Measurements from ENCODE around the gene NIT1. TPM values are rescaled to one million over a fixed set of nuclear protein-coding genes. Genes with fewer than 3 reads are reported as not detected.
A peak's percentile ranks its signal among the peaks of the same experiment; 100 is the strongest.

The NIT1 gene
- total RNA-seq, 2 donors from 2014 or later, result 51.0 to 65.1 TPM

DNA sequence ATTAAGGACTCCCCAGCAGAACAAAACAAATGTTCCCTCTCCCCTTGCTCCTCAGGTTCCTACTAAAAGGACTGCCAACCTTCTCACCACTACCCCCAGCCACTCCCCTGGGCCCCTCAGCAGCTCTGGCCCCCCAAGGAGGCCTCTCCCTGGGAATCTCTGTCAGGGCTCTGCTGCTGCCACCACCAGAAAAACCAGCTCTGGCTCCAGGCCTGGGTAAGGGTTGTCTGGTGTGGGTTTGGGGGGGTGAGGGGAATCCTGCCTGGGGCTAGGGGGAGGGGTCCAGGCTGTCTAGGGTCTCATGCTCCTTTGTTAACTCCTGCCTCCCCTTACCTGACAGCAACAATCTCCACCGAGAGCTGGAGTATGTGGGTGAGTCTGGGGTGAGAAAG lies 33.3 kb upstream of the NIT1 start:
- Mint-ChIP-seq H3K4me1 (peaks cover 30% of the 10 kb centered on the region), H3K9me3 (no peaks in the 10 kb centered on the region), H3K4me3 (no peak overlapping the region), H3K27me3 (ENCODE audit: insufficient read depth) (peaks cover 2% of the 10 kb centered on the region), H3K27ac (peak overlapping the region; percentile 80), H3K36me3 (ENCODE audit: low read depth) (no peaks in the 10 kb centered on the region)
- no peaks in the 10 kb centered on the region for H3K9me3 ChIP-seq (ENCODE audit: control insufficient read depth, low read length)
- no peak for DNase-seq
- WGBS, 2 experiments (ENCODE audit: insufficient coverage in 1 of 2, insufficient read length in 1 of 2), result no CpG with 5 or more reads among the region's 1 CpG
- no peak overlapping the region for H3K4me3 ChIP-seq (ENCODE audit: low read length)
- H3K27me3 ChIP-seq (ENCODE audit: control insufficient read depth, insufficient read depth, low read length, poor library complexity, severe bottlenecking), result no peaks in the 10 kb centered on the region
- peaks cover 6% of the 10 kb centered on the region for H3K4me1 ChIP-seq (ENCODE audit: control insufficient read depth, insufficient read depth, low read length)
- no peak overlapping the region for H3K9ac ChIP-seq (ENCODE audit: extremely low read depth, low read length, poor library complexity, severe bottlenecking)
- no peak overlapping the region for H3K27ac ChIP-seq (ENCODE audit: low read depth, low read length)
- no peaks in the 10 kb centered on the region for H3K36me3 ChIP-seq (ENCODE audit: control insufficient read depth, insufficient read depth, low read length)
- TF ChIP-seq, protein P1, sequence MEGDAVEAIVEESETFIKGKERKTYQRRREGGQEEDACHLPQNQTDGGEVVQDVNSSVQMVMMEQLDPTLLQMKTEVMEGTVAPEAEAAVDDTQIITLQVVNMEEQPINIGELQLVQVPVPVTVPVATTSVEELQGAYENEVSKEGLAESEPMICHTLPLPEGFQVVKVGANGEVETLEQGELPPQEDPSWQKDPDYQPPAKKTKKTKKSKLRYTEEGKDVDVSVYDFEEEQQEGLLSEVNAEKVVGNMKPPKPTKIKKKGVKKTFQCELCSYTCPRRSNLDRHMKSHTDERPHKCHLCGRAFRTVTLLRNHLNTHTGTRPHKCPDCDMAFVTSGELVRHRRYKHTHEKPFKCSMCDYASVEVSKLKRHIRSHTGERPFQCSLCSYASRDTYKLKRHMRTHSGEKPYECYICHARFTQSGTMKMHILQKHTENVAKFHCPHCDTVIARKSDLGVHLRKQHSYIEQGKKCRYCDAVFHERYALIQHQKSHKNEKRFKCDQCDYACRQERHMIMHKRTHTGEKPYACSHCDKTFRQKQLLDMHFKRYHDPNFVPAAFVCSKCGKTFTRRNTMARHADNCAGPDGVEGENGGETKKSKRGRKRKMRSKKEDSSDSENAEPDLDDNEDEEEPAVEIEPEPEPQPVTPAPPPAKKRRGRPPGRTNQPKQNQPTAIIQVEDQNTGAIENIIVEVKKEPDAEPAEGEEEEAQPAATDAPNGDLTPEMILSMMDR (conservative IDR thresholded peaks at IDR 0.05), result no peak

DNA sequence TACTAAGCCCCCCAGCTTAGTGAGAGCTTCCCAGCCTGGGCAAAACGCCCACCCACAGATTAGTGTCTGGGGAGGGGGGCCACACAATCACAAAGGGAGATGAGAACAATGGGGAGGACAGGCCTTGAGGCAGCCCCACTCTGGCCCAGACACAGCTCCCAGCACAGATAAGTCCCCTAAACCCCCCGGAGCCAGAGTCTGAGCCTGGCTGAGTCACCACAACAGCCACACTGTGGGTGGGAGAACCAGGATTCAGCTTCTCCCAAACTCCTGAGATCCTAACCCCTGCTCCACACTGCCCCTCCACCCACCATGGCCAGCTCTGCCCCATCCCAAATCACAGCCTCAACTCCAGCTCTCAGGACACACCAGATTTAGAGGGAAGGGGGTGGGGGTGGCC lies 32.7 kb upstream of the NIT1 start:
- no peak overlapping the region for H3K4me3 Mint-ChIP-seq
- H3K27me3 Mint-ChIP-seq (ENCODE audit: insufficient read depth), result peaks cover 2% of the 10 kb centered on the region
- H3K4me1 ChIP-seq (ENCODE audit: control insufficient read depth, insufficient read depth, low read length), result peaks cover 6% of the 10 kb centered on the region
- H3K9me3 ChIP-seq (ENCODE audit: control insufficient read depth, low read length), result no peaks in the 10 kb centered on the region
- H3K9ac ChIP-seq (ENCODE audit: extremely low read depth, low read length, poor library complexity, severe bottlenecking), result no peak overlapping the region
- TF ChIP-seq, protein P1 (conservative IDR thresholded peaks at IDR 0.05), result no peak
- peak overlapping the region; percentile 80 for H3K27ac Mint-ChIP-seq
- H3K36me3 Mint-ChIP-seq (ENCODE audit: low read depth), result no peaks in the 10 kb centered on the region
- H3K9me3 Mint-ChIP-seq, result no peaks in the 10 kb centered on the region
- H3K27me3 ChIP-seq (ENCODE audit: control insufficient read depth, insufficient read depth, low read length, poor library complexity, severe bottlenecking), result no peaks in the 10 kb centered on the region
- no peak overlapping the region for H3K27ac ChIP-seq (ENCODE audit: low read depth, low read length)
- 63% methylated on average over 2 of the region's 2 CpGs; no CpG with 5 or more reads in 1 of the 2 experiments for WGBS, 2 experiments (ENCODE audit: insufficient coverage in 1 of 2, insufficient read length in 1 of 2)
- H3K36me3 ChIP-seq (ENCODE audit: control insufficient read depth, insufficient read depth, low read length), result no peaks in the 10 kb centered on the region
- peaks cover 30% of the 10 kb centered on the region for H3K4me1 Mint-ChIP-seq
- no peak for DNase-seq
- H3K4me3 ChIP-seq (ENCODE audit: low read length), result no peak overlapping the region

DNA sequence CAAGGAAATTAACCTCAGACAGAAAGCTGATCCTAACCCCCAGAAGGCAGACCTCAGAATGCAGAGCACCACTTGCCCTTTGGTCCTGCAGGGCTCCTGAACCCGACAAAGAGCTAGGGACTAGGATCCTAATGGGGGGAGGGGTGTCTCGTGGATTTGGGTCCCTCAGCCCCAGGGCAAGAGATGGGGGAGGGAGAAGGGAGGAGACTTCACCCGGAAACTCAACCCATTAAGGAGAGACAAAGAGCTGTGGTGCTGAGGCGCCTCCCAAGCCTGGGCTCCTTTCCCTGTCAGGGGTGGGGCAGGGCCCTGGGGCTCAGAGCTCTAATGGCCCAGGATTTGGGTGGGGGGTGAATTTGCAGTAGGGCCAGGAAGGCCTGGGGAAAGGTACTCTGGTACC lies 31.4 kb upstream of the NIT1 start:
- Histone ChIP-seq H3K4me1 (ENCODE audit: control insufficient read depth, insufficient read depth, low read length) (peaks cover 6% of the 10 kb centered on the region), H3K27me3 (ENCODE audit: control insufficient read depth, insufficient read depth, low read length, poor library complexity, severe bottlenecking) (no peaks in the 10 kb centered on the region), H3K4me3 (ENCODE audit: low read length) (no peak overlapping the region), H3K9me3 (ENCODE audit: control insufficient read depth, low read length) (no peaks in the 10 kb centered on the region), H3K27ac (ENCODE audit: low read depth, low read length) (no peak overlapping the region), H3K36me3 (ENCODE audit: control insufficient read depth, insufficient read depth, low read length) (no peaks in the 10 kb centered on the region), H3K9ac (ENCODE audit: extremely low read depth, low read length, poor library complexity, severe bottlenecking) (no peak overlapping the region)
- Mint-ChIP-seq H3K27me3 (ENCODE audit: insufficient read depth) (peaks cover 2% of the 10 kb centered on the region), H3K27ac (peak overlapping the region; percentile 21), H3K4me3 (no peak overlapping the region), H3K9me3 (no peaks in the 10 kb centered on the region), H3K36me3 (ENCODE audit: low read depth) (no peaks in the 10 kb centered on the region), H3K4me1 (peaks cover 30% of the 10 kb centered on the region)
- no peak for DNase-seq
- 79% methylated on average over 4 of the region's 4 CpGs; no CpG with 5 or more reads in 1 of the 2 experiments for WGBS, 2 experiments (ENCODE audit: insufficient coverage in 1 of 2, insufficient read length in 1 of 2)
- TF ChIP-seq, protein P1 (conservative IDR thresholded peaks at IDR 0.05), result no peak
